Ovary (tissue), 3 donors: ENCODE data around the gene HIF1A.

ENCODE experiments used
- CTCF ChIP-seq, 3 donors: fragments of 450-650 bp in 2 of 3; fragments of 200-600 bp in 1 of 3; IDR thresholded peaks; one replicate each; pipeline versions ENCODE4 v1.5.1 to v1.8.0; 2016 to 2022; ENCODE audit warnings: antibody characterized with exemption in 3 of 3, mild to moderate bottlenecking in 1 of 3
- EP300 ChIP-seq: sonication (generic); formaldehyde crosslinking; IDR thresholded peaks from one replicate; pipeline ENCODE4 v1.6.1; 2017; ENCODE audit warnings: antibody characterized with exemption
- POLR2A ChIP-seq: fragments of 450-650 bp; IDR thresholded peaks from one replicate; pipeline ENCODE4 v1.6.1; 2017; ENCODE audit warnings: antibody characterized with exemption, mild to moderate bottlenecking, moderate library complexity
- donor health status: DM: no; HTN: no; CAD: no.

DNA sequence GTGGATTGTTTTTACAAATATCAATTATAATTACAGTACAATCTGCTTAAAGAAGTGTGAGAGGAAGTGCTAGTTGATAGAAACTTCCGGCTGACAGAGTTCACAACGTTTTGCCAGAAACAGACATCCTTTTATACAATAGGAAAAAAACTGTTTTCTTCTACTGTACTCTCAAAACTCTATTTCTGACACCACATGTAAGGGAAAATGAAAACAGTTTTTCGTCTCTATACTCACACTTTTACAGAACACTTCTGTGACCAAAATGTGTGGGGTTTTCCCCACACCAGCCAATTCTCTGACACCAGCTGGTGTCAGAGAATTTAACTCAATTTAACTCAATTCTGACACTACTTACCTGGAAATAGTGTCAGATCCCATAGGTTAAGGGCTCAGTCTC is 24.2 kb upstream of the HIF1A start:
- TF ChIP-seq CTCF (IDR thresholded peaks at IDR 0.05) (no peak), POLR2A (no peak), EP300 (no peak)
